CD14-positive monocyte (primary cell): Measurements from ENCODE around the gene FAM177B. TPM values are rescaled to one million over a fixed set of nuclear protein-coding genes. Genes with fewer than 3 reads are reported as not detected.

ENCODE experiments used
- DNase-seq, 3 donors: peaks; one replicate each; pipeline ENCODE4 v3.0.0-alpha.2; 2011 to 2022
- H2AFZ ChIP-seq: 2 replicates; pipeline ENCODE4 v1.6.0; 2012; ENCODE audit warnings: mild to moderate bottlenecking, low read depth, low read length, inconsistent platforms; ENCODE audit not compliant: insufficient read depth, poor library complexity, severe bottlenecking
- H3K27ac ChIP-seq, 2 donors: 1 replicate in 1 of 2; 2 replicates in 1 of 2; pipeline ENCODE4 v1.5.1; 2012 to 2013; ENCODE audit warnings: low read length in 2 of 2, control low read depth in 1 of 2, inconsistent platforms in 1 of 2, low read depth in 1 of 2, mild to moderate bottlenecking in 1 of 2
- H3K27me3 ChIP-seq, 2 donors: one replicate each; pipeline versions ENCODE4 v1.6.0 to v1.6.1; 2011 to 2013; ENCODE audit warnings: low read length in 2 of 2; ENCODE audit not compliant: control insufficient read depth in 2 of 2, insufficient read depth in 2 of 2
- H3K36me3 ChIP-seq, 2 donors: replicated peaks in 1 of 2; 1 replicate in 1 of 2; 2 replicates in 1 of 2; pipeline versions ENCODE4 v1.5.1 to v1.6.1; 2012 to 2013; ENCODE audit warnings: low read length in 2 of 2, control low read depth in 1 of 2, inconsistent platforms in 1 of 2, mild to moderate bottlenecking in 1 of 2; ENCODE audit not compliant: insufficient read depth in 2 of 2, control insufficient read depth in 1 of 2
- H3K4me1 ChIP-seq, 2 donors: 1 replicate in 1 of 2; 2 replicates in 1 of 2; pipeline versions ENCODE4 v1.5.1 to v1.6.1; 2012 to 2013; ENCODE audit warnings: low read length in 2 of 2, control low read depth in 1 of 2, inconsistent platforms in 1 of 2, mild to moderate bottlenecking in 1 of 2, moderate library complexity in 1 of 2; ENCODE audit not compliant: insufficient read depth in 2 of 2, control insufficient read depth in 1 of 2
- H3K4me2 ChIP-seq: replicated peaks from 2 replicates; pipeline ENCODE3; 2012; ENCODE audit warnings: low read length, moderate library complexity, mild to moderate bottlenecking; ENCODE audit not compliant: poor library complexity, severe bottlenecking; ENCODE audit errors: extremely low read depth
- H3K4me3 ChIP-seq, 3 experiments: fragments of 200-600 bp in 1 of 3; sonication (generic) in 1 of 3; replicated peaks in 1 of 3; 1 replicate in 2 of 3; 2 replicates in 1 of 3; pipeline ENCODE4 v1.5.1; 2011 to 2013; ENCODE audit warnings: low read length in 3 of 3, mild to moderate bottlenecking in 3 of 3, control low read depth in 2 of 3, low read depth in 2 of 3, inconsistent platforms in 1 of 3, moderate library complexity in 1 of 3
- H3K79me2 ChIP-seq: 2 replicates; pipeline ENCODE4 v1.6.0; 2012; ENCODE audit warnings: mild to moderate bottlenecking, control low read depth, inconsistent platforms, low read length, moderate library complexity; ENCODE audit not compliant: insufficient read depth
- H3K9ac ChIP-seq: 2 replicates; pipeline ENCODE4 v1.6.0; 2017; ENCODE audit warnings: low read length, mild to moderate bottlenecking; ENCODE audit not compliant: insufficient read depth, poor library complexity, severe bottlenecking
- H3K9me3 ChIP-seq, 2 donors: replicated peaks in 1 of 2; 1 replicate in 1 of 2; 2 replicates in 1 of 2; pipeline versions ENCODE4 v1.5.1 to v1.6.1; 2012 to 2013; ENCODE audit warnings: low read length in 2 of 2, control low read depth in 1 of 2; ENCODE audit not compliant: control insufficient read depth in 1 of 2, insufficient read depth in 1 of 2
- H4K20me1 ChIP-seq: 2 replicates; pipeline ENCODE4 v1.6.0; 2012; ENCODE audit warnings: mild to moderate bottlenecking, low read length, control low read depth, moderate library complexity; ENCODE audit not compliant: insufficient read depth
- H3K27ac Mint-ChIP-seq, 7 donors: one replicate each; pipeline ENCODE4 v1.8.0; 2020; ENCODE audit warnings: mild to moderate bottlenecking in 7 of 7, mixed read lengths in 7 of 7, moderate library complexity in 6 of 7, inconsistent platforms in 2 of 7
- H3K27me3 Mint-ChIP-seq, 3 donors: one replicate each; pipeline ENCODE4 v1.8.0; 2021 to 2022; ENCODE audit warnings: low read depth in 3 of 3, mild to moderate bottlenecking in 3 of 3, mixed read lengths in 3 of 3, moderate library complexity in 3 of 3, inconsistent platforms in 1 of 3
- H3K36me3 Mint-ChIP-seq, 2 donors: one replicate each; pipeline ENCODE4 v1.8.0; 2020; ENCODE audit warnings: mixed read lengths in 2 of 2, inconsistent platforms in 1 of 2, mild to moderate bottlenecking in 1 of 2
- H3K4me1 Mint-ChIP-seq: one replicate; pipeline ENCODE4 v1.8.0; 2020; ENCODE audit warnings: mild to moderate bottlenecking, mixed read lengths
- H3K4me3 Mint-ChIP-seq, 2 donors: one replicate each; pipeline ENCODE4 v1.8.0; 2020; ENCODE audit warnings: mild to moderate bottlenecking in 2 of 2, mixed read lengths in 2 of 2, moderate library complexity in 1 of 2
- H3K9me3 Mint-ChIP-seq, 7 donors: one replicate each; pipeline ENCODE4 v1.8.0; 2020 to 2022; ENCODE audit warnings: mixed read lengths in 7 of 7, mild to moderate bottlenecking in 6 of 7, moderate library complexity in 6 of 7, inconsistent platforms in 2 of 7
- CTCF ChIP-seq: fragments of 200-600 bp; IDR thresholded peaks from one replicate; pipeline ENCODE4 v1.8.0; 2022; ENCODE audit warnings: antibody characterized with exemption, mild to moderate bottlenecking
- WGBS: methylation state at CpG from one replicate; pipeline ENCODE4 v1.1.5; 2013; ENCODE audit warnings: missing lambda C conversion rate; ENCODE audit not compliant: insufficient coverage; 5-methylcytosine and 5-hydroxymethylcytosine counted together
- intact Hi-C, 2 donors: fragments of 100-400 bp; cut with micrococcal nuclease; formaldehyde crosslinking; loops; one replicate each; pipeline versions ENCODE4 v1.15.0 to v1.15.1; 2023
- polyA plus RNA-seq, 3 donors: library from polyadenylated mRNA; depleted of rRNA in 1 of 3; unstranded in 2 of 3; stranded (reverse) in 1 of 3; fragments of 300-500 nt in 2 of 3; fragments of >200 nt in 1 of 3; fragmentation: Illumina TruSeq in 2 of 3; gene quantifications; 1 replicate in 2 of 3; 2 replicates in 1 of 3; pipeline ENCODE4 v1.2.3, GENCODE V29; 2012 to 2021

Gene FAM177B
- polyA plus RNA-seq, 3 donors: not detected

- no CpG with 5 or more reads among the region's 2 CpGs for whole genome bisulfite sequencing
- Histone ChIP-seq H2AFZ (no peak overlapping the region), H3K27ac (no peak overlapping the region), H3K4me2 (no peak overlapping the region), H3K9ac (no peak overlapping the region), H3K4me3 (no peak overlapping the region), H3K27me3 (no peaks in the 10 kb centered on the region), H3K9me3 (peaks cover 0 to 4% of the 10 kb centered on the region in 2 donors), H3K79me2 (no peaks in the 10 kb centered on the region), H4K20me1 (no peaks in the 10 kb centered on the region), H3K36me3 (no peaks in the 10 kb centered on the region), H3K4me1 (no peaks in the 10 kb centered on the region)
- H3K27me3 Mint-ChIP-seq: peaks cover 0 to 1% (median 0%) of the 10 kb centered on the region in 3 donors
- H3K4me3 Mint-ChIP-seq: no peak overlapping the region
- peak; percentile 48 for TF ChIP-seq CTCF
- DNase-seq: no peak
- no peak overlapping the region for H3K27ac Mint-ChIP-seq
- peaks cover 2 to 13% (median 7%) of the 10 kb centered on the region in 7 donors for H3K9me3 Mint-ChIP-seq
- intact Hi-C loops: no loop called here
- H3K36me3 Mint-ChIP-seq: no peaks in the 10 kb centered on the region
- no peaks in the 10 kb centered on the region for H3K4me1 Mint-ChIP-seq
Observed at GRCh38 chr1:222792744-222793143, 55.7 kb downstream of the FAM177B start.

GRCh38 chr1:222794656-222795474, 57.9 kb downstream of the FAM177B start:
- no peak overlapping the region for H3K4me3 Mint-ChIP-seq
- H3K79me2 ChIP-seq: no peaks in the 10 kb centered on the region
- no peak overlapping the region for H3K27ac Mint-ChIP-seq
- H3K4me1 Mint-ChIP-seq: no peaks in the 10 kb centered on the region
- WGBS: 72% methylated on average over 5 of the region's 6 CpGs
- no peak overlapping the region for H3K27ac ChIP-seq
- no peaks in the 10 kb centered on the region for H3K27me3 ChIP-seq
- peaks cover 0 to 5% (median 0%) of the 10 kb centered on the region in 3 donors for H3K27me3 Mint-ChIP-seq
- peaks cover under 1 to 9% (median 3%) of the 10 kb centered on the region in 7 donors for H3K9me3 Mint-ChIP-seq
- no peak for DNase-seq
- no peak overlapping the region for H2AFZ ChIP-seq
- intact Hi-C loops: no loop called here
- H3K9ac ChIP-seq: no peak overlapping the region
- no peaks in the 10 kb centered on the region for H3K36me3 ChIP-seq
- no peaks in the 10 kb centered on the region for H3K4me1 ChIP-seq
- H4K20me1 ChIP-seq: no peaks in the 10 kb centered on the region
- H3K4me3 ChIP-seq: no peak overlapping the region
- no peak overlapping the region for H3K4me2 ChIP-seq
- TF ChIP-seq CTCF: no peak
- H3K9me3 ChIP-seq: peaks cover 0 to 4% of the 10 kb centered on the region in 2 donors
- H3K36me3 Mint-ChIP-seq: no peaks in the 10 kb centered on the region
